ENCODE results near the gene DNAJB1. TPM values are rescaled to one million over a fixed set of nuclear protein-coding genes. Genes with fewer than 3 reads are reported as not detected.

DNAJB1 gene
- total and polyA plus RNA-seq, 3 donors from 2014 or later: 185 to 386 (median 245) TPM

DNA sequence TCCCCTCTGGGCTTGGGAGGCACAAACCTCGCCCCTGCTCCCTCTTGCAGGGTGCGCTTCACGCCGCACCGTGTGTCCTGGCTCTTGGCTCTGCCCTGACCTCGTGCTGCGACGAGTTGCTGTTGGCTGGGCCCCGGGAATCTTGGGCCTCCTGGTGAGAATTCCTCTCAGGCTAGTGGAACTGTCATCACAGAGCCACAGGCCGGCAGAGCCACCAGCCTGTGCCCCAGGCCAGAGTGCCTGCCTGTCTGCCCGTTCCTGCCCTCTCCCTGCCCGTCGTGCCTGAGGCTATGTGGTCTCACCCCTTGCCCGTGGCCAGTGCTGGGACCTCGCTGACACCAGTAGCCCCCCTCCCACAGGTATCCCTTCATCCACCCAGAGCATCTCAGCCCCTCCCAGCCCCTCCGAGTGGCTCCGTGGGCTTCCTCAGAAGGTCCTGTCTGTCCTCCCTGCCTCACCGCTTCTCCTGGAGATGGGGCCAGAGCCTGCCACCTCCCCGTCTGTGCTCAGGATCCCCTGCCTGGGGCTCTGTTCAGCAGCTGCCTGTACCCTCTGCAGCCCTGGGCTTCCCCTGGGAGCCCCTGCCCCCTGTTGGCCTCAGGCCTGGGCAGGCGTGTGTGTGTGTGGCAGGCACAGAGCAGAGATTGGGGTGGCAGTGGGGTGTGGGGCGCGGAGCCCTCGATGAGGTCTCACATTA, 40.3 kb upstream of the DNAJB1 start:
- peaks cover 40% of the 10 kb centered on the region for H3K4me1 ChIP-seq
- H3K4me3 ChIP-seq: no peak overlapping the region
- no peaks in the 10 kb centered on the region for H3K36me3 ChIP-seq (ENCODE audit: low read depth, missing control alignments)
- intact Hi-C loops (cut with DNase I; ENCODE audit: low total_unique reads): no loop called here
- TF ChIP-seq POLR2A (IDR thresholded peaks at IDR 0.05): no peak
- TF ChIP-seq, protein P1, sequence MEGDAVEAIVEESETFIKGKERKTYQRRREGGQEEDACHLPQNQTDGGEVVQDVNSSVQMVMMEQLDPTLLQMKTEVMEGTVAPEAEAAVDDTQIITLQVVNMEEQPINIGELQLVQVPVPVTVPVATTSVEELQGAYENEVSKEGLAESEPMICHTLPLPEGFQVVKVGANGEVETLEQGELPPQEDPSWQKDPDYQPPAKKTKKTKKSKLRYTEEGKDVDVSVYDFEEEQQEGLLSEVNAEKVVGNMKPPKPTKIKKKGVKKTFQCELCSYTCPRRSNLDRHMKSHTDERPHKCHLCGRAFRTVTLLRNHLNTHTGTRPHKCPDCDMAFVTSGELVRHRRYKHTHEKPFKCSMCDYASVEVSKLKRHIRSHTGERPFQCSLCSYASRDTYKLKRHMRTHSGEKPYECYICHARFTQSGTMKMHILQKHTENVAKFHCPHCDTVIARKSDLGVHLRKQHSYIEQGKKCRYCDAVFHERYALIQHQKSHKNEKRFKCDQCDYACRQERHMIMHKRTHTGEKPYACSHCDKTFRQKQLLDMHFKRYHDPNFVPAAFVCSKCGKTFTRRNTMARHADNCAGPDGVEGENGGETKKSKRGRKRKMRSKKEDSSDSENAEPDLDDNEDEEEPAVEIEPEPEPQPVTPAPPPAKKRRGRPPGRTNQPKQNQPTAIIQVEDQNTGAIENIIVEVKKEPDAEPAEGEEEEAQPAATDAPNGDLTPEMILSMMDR (IDR thresholded peaks at IDR 0.05): no peak
- H3K27me3 ChIP-seq: no peaks in the 10 kb centered on the region
- no peaks in the 10 kb centered on the region for H3K9me3 ChIP-seq
- WGBS, 2 donors: 79 to 82% methylated on average over 21 to 23 of the region's 23 CpGs
- DNase-seq: no peak
- H3K27ac ChIP-seq: no peak overlapping the region

DNA sequence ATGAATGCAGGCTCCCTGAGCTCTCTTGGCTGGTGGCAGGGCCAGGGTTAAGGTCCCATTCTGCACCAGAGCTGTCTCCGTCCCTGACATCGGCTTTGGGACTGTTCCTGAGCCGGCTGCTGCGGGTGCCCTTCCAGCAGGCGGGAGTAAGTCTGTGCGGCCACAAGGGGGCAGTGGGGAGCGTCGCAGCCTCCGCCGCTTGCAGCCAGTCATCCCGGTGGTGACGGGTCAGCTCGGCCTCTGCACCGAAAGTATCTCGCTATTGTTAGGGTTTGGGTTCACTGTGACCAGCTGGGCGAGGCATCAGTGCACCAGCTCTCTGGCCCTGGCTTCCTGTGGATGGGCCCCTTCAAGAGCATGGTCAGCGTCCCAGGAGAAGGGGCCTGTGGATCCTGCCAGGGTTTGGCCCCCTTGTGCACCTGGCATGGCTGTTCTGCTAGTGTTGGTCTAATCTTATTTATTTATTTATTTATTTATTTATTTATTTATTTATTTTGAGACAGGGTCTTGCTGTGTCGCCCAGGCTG, 38.5 kb upstream of the DNAJB1 start:
- H3K4me3 ChIP-seq: no peak overlapping the region
- intact Hi-C loops (cut with DNase I; ENCODE audit: low total_unique reads): no loop called here
- WGBS, 2 donors: 30 to 76% methylated on average over 3 to 18 of the region's 18 CpGs
- peak; percentile 72 for DNase-seq
- no peaks in the 10 kb centered on the region for H3K27me3 ChIP-seq
- no peak overlapping the region for H3K27ac ChIP-seq
- peaks cover 37% of the 10 kb centered on the region for H3K4me1 ChIP-seq
- TF ChIP-seq POLR2A (IDR thresholded peaks at IDR 0.05): no peak
- TF ChIP-seq, protein P1 (IDR thresholded peaks at IDR 0.05): peak; percentile 62 to 92 (median 78)
- H3K36me3 ChIP-seq (ENCODE audit: low read depth, missing control alignments): no peaks in the 10 kb centered on the region
- H3K9me3 ChIP-seq: no peaks in the 10 kb centered on the region

DNA sequence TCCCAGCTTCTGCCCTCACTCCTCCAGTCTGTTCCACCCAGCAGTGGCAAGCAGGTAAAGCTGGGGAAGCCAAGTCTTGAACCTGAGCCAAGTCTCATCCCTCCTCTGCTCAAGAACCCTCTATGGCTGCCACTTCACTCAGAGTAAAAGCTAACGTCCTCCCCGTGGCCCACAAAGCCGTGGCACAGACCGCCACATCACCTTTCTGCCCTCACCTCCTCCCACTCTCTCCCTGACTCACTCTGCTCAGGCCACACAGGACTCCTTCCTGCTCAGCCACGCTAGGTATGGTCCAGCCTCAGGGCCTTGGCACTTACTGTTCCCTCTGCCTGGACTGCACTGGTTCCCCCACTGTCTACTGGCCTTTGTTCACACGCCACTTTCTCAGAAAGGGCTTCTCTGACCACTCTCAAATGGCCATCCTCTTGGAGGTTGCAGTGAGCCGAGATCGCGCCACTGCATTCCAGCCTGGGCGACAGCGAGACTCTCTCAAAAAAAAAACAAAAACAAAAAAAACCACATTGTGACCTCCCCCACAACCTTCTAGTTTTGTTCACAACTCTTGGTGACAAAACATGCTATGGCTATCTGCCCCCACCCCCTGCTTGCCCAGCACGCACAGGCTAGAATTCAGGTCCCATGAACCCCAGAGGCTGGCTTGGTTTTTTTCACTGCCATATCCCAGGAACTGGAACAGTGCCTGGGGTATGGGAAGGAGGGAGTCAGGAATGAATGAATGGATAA, 37.9 kb upstream of the DNAJB1 start:
- TF ChIP-seq, protein P1 (IDR thresholded peaks at IDR 0.05): no peak
- Histone ChIP-seq H3K27me3 (no peaks in the 10 kb centered on the region), H3K9me3 (no peaks in the 10 kb centered on the region), H3K4me3 (no peak overlapping the region), H3K4me1 (peaks cover 36% of the 10 kb centered on the region), H3K36me3 (ENCODE audit: low read depth, missing control alignments) (no peaks in the 10 kb centered on the region), H3K27ac (no peak overlapping the region)
- no peak for DNase-seq
- WGBS, 2 donors: 70 to 85% methylated on average over 12 of the region's 12 CpGs
- intact Hi-C loops (cut with DNase I; ENCODE audit: low total_unique reads): no loop called here

DNA sequence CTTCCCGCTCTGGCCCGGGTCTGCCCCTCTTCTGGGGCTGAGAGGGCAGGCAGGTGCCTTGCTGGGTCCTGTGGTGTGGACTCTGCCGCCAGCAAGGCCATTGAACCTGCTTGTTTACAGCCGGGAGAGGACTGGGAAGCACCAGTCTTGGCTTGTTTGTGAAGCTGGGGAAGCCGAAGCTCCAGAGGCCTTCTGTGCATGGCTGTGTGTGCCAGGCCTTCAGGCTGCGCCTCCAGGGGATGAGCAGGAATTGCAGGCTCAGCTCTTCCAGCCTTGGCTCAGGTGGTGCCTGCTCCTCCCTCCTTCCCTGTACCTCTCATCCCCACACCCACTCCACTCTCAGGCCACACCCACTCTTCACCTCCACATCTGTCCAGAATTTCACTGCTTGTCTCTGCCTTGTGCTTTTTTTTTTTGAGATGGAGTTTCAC, 36.2 kb upstream of the DNAJB1 start:
- peak overlapping the region; percentile 8 to 29 for H3K27ac ChIP-seq
- H3K4me3 ChIP-seq: no peak overlapping the region
- no peak for TF ChIP-seq POLR2A (IDR thresholded peaks at IDR 0.05)
- TF ChIP-seq, protein P1 (IDR thresholded peaks at IDR 0.05): no peak
- peaks cover 34% of the 10 kb centered on the region for H3K4me1 ChIP-seq
- DNase-seq: peak; percentile 63
- H3K36me3 ChIP-seq (ENCODE audit: low read depth, missing control alignments): no peaks in the 10 kb centered on the region
- no peaks in the 10 kb centered on the region for H3K27me3 ChIP-seq
- WGBS, 2 donors: 48 to 68% methylated on average over 2 to 6 of the region's 6 CpGs
- no peaks in the 10 kb centered on the region for H3K9me3 ChIP-seq
- intact Hi-C loops (cut with DNase I; ENCODE audit: low total_unique reads): no loop called here

All from testis (tissue), 3 donors.